NB4 (cell line): ENCODE measurements around the gene STEAP3.

Source experiments
- MYC ChIP-seq: IDR thresholded peaks from 2 replicates; pipeline ENCODE4 v1.6.1; 2011; ENCODE audit warnings: low read depth, low read length
- POLR2A ChIP-seq: IDR thresholded peaks from 2 replicates; pipeline ENCODE4 v1.6.1; 2011; ENCODE audit warnings: mild to moderate bottlenecking; ENCODE audit not compliant: insufficient read length; ENCODE audit errors: extremely low read depth
- TF ChIP-seq, protein P1 (sequence below): IDR thresholded peaks from one replicate; pipeline ENCODE4 v1.5.1; 2012; ENCODE audit warnings: low read depth, low read length
- TF ChIP-seq, protein P2 (sequence below): IDR thresholded peaks from 2 replicates; pipeline ENCODE4 v1.6.1; 2011; ENCODE audit warnings: low read depth, low read length

DNA sequence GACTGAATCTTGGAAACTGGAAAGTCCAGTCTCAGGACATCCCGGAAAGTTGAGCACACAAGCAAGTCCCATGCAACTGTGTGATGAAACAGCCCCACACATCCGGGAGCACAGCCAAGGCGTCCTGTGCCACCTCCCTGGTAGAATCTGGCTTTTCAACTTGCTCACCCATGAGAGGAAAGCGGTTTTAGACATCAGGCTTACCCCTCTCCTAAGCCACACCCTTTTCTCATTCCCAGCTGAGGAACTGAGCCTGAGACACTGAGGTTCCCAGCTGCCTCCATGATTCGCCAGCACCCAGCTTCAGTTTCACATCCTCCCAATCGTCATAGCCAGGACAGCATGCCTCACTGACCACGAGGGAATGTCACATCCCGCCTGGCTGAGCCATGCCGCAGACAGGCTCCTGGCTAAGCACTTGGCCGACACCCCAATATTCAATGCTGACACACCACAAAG lies 60.3 kb downstream of the STEAP3 start:
- TF ChIP-seq, protein P1, sequence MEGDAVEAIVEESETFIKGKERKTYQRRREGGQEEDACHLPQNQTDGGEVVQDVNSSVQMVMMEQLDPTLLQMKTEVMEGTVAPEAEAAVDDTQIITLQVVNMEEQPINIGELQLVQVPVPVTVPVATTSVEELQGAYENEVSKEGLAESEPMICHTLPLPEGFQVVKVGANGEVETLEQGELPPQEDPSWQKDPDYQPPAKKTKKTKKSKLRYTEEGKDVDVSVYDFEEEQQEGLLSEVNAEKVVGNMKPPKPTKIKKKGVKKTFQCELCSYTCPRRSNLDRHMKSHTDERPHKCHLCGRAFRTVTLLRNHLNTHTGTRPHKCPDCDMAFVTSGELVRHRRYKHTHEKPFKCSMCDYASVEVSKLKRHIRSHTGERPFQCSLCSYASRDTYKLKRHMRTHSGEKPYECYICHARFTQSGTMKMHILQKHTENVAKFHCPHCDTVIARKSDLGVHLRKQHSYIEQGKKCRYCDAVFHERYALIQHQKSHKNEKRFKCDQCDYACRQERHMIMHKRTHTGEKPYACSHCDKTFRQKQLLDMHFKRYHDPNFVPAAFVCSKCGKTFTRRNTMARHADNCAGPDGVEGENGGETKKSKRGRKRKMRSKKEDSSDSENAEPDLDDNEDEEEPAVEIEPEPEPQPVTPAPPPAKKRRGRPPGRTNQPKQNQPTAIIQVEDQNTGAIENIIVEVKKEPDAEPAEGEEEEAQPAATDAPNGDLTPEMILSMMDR: no peak
- TF ChIP-seq MYC (no peak), POLR2A (no peak)
- TF ChIP-seq, protein P2, sequence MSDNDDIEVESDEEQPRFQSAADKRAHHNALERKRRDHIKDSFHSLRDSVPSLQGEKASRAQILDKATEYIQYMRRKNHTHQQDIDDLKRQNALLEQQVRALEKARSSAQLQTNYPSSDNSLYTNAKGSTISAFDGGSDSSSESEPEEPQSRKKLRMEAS: no peak
